Astrocyte (in vitro differentiated cells and primary cell): ENCODE measurements around the gene RNF223. TPM values are rescaled to one million over a fixed set of nuclear protein-coding genes. Genes with fewer than 3 reads are reported as not detected.

ENCODE experiments used
- DNase-seq: peaks from one replicate; pipeline ENCODE4 v3.0.0-alpha.2; 2010; ENCODE audit warnings: low read depth
- FAIRE-seq: peaks from 2 replicates; lab custom pipeline; 2011; peaks lifted over from hg19 to GRCh38; lab: Jason Lieb, UNC
- H2AFZ ChIP-seq: 2 replicates; pipeline ENCODE4 v1.6.0; 2012; ENCODE audit warnings: low read depth, low read length, inconsistent platforms
- H3K27ac ChIP-seq: 2 replicates; pipeline ENCODE4 v1.5.1; 2011; ENCODE audit warnings: low read depth, low read length, inconsistent platforms
- H3K27me3 ChIP-seq: 2 replicates; pipeline ENCODE4 v1.6.0; 2011; ENCODE audit warnings: low read length, inconsistent platforms; ENCODE audit not compliant: insufficient read depth
- H3K36me3 ChIP-seq: 2 replicates; pipeline ENCODE4 v1.5.1; 2011; ENCODE audit warnings: low read length, inconsistent platforms; ENCODE audit not compliant: insufficient read depth
- H3K4me1 ChIP-seq: 2 replicates; pipeline ENCODE4 v1.5.1; 2011; ENCODE audit warnings: low read length, inconsistent platforms; ENCODE audit not compliant: insufficient read depth
- H3K4me2 ChIP-seq: 2 replicates; pipeline ENCODE4 v1.6.0; 2012; ENCODE audit warnings: low read length, inconsistent platforms
- H3K4me3 ChIP-seq: 2 replicates; pipeline ENCODE4 v1.5.1; 2011; ENCODE audit warnings: low read depth, mild to moderate bottlenecking, low read length, inconsistent platforms; ENCODE audit not compliant: insufficient read depth
- H3K79me2 ChIP-seq: 2 replicates; pipeline ENCODE4 v1.6.0; 2012; ENCODE audit warnings: mild to moderate bottlenecking, low read length, inconsistent platforms; ENCODE audit not compliant: insufficient read depth
- H3K9ac ChIP-seq: 2 replicates; pipeline ENCODE4 v1.6.0; 2012; ENCODE audit warnings: mild to moderate bottlenecking, low read length, inconsistent platforms
- H3K9me3 ChIP-seq: 2 replicates; pipeline ENCODE4 v1.5.1; 2012; ENCODE audit warnings: low read depth, mild to moderate bottlenecking, low read length, inconsistent platforms; ENCODE audit not compliant: insufficient read depth
- H4K20me1 ChIP-seq: 2 replicates; pipeline ENCODE4 v1.6.0; 2012; ENCODE audit warnings: low read length, inconsistent platforms; ENCODE audit not compliant: insufficient read depth
- H3K27ac Mint-ChIP-seq: one replicate; pipeline ENCODE4 v1.8.0; 2021; ENCODE audit warnings: mild to moderate bottlenecking, mixed read lengths; ENCODE audit not compliant: unreplicated experiment
- H3K27me3 Mint-ChIP-seq: one replicate; pipeline ENCODE4 v1.8.0; 2021; ENCODE audit warnings: low read depth, mixed read lengths; ENCODE audit not compliant: unreplicated experiment
- H3K36me3 Mint-ChIP-seq: one replicate; pipeline ENCODE4 v1.8.0; 2021; ENCODE audit warnings: low read depth, mixed read lengths; ENCODE audit not compliant: unreplicated experiment
- H3K4me1 Mint-ChIP-seq: one replicate; pipeline ENCODE4 v1.8.0; 2021; ENCODE audit warnings: low read depth, mixed read lengths; ENCODE audit not compliant: unreplicated experiment
- H3K4me3 Mint-ChIP-seq: one replicate; pipeline ENCODE4 v1.8.0; 2021; ENCODE audit warnings: mild to moderate bottlenecking, moderate library complexity, mixed read lengths; ENCODE audit not compliant: unreplicated experiment
- H3K9me3 Mint-ChIP-seq: one replicate; pipeline ENCODE4 v1.8.0; 2021; ENCODE audit warnings: mild to moderate bottlenecking, mixed read lengths; ENCODE audit not compliant: unreplicated experiment
- EZH2 ChIP-seq: IDR thresholded peaks from 2 replicates; pipeline ENCODE4 v1.6.1; 2012; ENCODE audit warnings: mild to moderate bottlenecking, low read length, inconsistent platforms; ENCODE audit not compliant: insufficient read depth
- total RNA-seq: library from RNA; stranded (reverse); gene quantifications from 2 replicates; pipeline ENCODE4 v1.2.1, GENCODE V29; 2021
- TF ChIP-seq, protein P1 (sequence below): IDR thresholded peaks from 2 replicates; pipeline ENCODE4 v1.5.1; 2011; ENCODE audit warnings: low read depth, mild to moderate bottlenecking, inconsistent platforms, low read length, moderate library complexity; ENCODE audit not compliant: insufficient read depth

Gene RNF223
- total RNA-seq, 1 donor from 2014 or later = 0.18 TPM

DNA sequence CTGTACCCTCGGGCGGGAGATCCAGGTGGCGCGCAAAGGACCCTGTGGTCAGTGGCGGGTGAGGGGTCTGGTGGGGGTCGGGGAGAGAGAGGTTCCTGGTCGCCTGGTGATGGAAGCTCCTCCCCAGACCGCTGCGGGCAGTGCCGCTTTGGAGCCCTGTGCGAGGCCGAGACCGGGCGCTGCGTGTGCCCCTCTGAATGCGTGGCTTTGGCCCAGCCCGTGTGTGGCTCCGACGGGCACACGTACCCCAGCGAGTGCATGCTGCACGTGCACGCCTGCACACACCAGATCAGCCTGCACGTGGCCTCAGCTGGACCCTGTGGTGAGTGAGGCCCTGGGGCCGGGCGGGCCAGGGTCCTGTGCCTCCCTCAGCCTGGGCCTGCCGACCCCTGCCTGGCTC is 30.7 kb downstream of the RNF223 start:
- Histone ChIP-seq H3K9me3 (no peaks in the 10 kb centered on the region), H3K9ac (no peak overlapping the region), H3K27ac (no peak overlapping the region), H4K20me1 (peaks cover 56% of the 10 kb centered on the region), H3K4me3 (no peak overlapping the region), H3K27me3 (no peaks in the 10 kb centered on the region), H3K36me3 (no peaks in the 10 kb centered on the region), H2AFZ (no peak overlapping the region), H3K79me2 (peaks cover 21% of the 10 kb centered on the region), H3K4me2 (no peak overlapping the region), H3K4me1 (peaks cover 7% of the 10 kb centered on the region)
- FAIRE-seq (no peak), DNase-seq (no peak)
- Mint-ChIP-seq H3K9me3 (no peaks in the 10 kb centered on the region), H3K27me3 (no peaks in the 10 kb centered on the region), H3K4me3 (no peak overlapping the region), H3K4me1 (peaks cover 3% of the 10 kb centered on the region), H3K36me3 (peaks cover 13% of the 10 kb centered on the region), H3K27ac (no peak overlapping the region)
- no peak for TF ChIP-seq EZH2
- TF ChIP-seq, protein P1, sequence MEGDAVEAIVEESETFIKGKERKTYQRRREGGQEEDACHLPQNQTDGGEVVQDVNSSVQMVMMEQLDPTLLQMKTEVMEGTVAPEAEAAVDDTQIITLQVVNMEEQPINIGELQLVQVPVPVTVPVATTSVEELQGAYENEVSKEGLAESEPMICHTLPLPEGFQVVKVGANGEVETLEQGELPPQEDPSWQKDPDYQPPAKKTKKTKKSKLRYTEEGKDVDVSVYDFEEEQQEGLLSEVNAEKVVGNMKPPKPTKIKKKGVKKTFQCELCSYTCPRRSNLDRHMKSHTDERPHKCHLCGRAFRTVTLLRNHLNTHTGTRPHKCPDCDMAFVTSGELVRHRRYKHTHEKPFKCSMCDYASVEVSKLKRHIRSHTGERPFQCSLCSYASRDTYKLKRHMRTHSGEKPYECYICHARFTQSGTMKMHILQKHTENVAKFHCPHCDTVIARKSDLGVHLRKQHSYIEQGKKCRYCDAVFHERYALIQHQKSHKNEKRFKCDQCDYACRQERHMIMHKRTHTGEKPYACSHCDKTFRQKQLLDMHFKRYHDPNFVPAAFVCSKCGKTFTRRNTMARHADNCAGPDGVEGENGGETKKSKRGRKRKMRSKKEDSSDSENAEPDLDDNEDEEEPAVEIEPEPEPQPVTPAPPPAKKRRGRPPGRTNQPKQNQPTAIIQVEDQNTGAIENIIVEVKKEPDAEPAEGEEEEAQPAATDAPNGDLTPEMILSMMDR = no peak

DNA sequence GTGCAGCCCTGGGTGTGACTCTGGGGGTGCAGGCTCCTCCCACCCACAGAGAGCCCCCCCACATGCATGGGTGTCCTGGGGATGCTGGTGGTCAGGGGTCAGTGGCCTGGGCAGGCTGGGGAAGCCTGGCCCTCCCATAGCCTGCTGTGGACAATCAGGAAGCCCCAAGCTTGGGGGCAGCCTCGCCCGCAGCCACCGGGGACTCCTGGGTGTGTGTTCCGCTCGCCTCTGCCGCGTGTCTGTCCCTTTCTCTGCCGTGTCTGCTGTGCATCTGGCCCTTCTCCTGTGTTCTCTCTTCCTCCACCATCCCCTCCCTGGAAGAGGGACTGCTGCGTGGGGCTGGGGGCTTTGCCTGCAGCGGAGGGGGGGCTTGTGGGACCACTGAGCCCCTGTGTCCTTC is 31.3 kb downstream of the RNF223 start:
- no peaks in the 10 kb centered on the region for H3K9me3 Mint-ChIP-seq
- H3K36me3 Mint-ChIP-seq = peaks cover 16% of the 10 kb centered on the region
- Histone ChIP-seq H3K4me3 (no peak overlapping the region), H3K27ac (no peak overlapping the region), H2AFZ (no peak overlapping the region), H3K36me3 (no peaks in the 10 kb centered on the region), H3K9me3 (no peaks in the 10 kb centered on the region), H3K9ac (no peak overlapping the region), H4K20me1 (peaks cover 62% of the 10 kb centered on the region), H3K27me3 (no peaks in the 10 kb centered on the region), H3K4me2 (no peak overlapping the region), H3K4me1 (peaks cover 7% of the 10 kb centered on the region), H3K79me2 (peaks cover 22% of the 10 kb centered on the region)
- TF ChIP-seq, protein P1 = no peak
- H3K27me3 Mint-ChIP-seq = no peaks in the 10 kb centered on the region
- H3K27ac Mint-ChIP-seq = no peak overlapping the region
- no peak for DNase-seq
- no peak for FAIRE-seq
- peaks cover 3% of the 10 kb centered on the region for H3K4me1 Mint-ChIP-seq
- no peak overlapping the region for H3K4me3 Mint-ChIP-seq

DNA sequence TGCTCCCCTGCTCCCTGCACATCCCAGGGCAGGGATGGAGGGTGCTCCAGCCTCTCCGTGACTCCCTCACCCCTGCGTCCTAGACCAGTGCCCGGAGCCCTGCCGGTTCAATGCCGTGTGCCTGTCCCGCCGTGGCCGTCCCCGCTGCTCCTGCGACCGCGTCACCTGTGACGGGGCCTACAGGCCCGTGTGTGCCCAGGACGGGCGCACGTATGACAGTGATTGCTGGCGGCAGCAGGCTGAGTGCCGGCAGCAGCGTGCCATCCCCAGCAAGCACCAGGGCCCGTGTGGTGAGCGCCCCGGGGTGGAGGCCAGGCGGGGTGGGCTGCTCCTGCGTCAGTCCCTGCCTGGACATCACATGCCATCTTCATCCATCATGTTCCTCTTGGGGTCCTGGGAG is 32.2 kb downstream of the RNF223 start:
- FAIRE-seq (no peak), DNase-seq (no peak)
- H3K4me1 Mint-ChIP-seq = peaks cover 3% of the 10 kb centered on the region
- H4K20me1 ChIP-seq = peaks cover 72% of the 10 kb centered on the region
- H3K36me3 Mint-ChIP-seq = peaks cover 17% of the 10 kb centered on the region
- H3K9me3 Mint-ChIP-seq = no peaks in the 10 kb centered on the region
- no peak overlapping the region for H3K9ac ChIP-seq
- H3K9me3 ChIP-seq = no peaks in the 10 kb centered on the region
- no peak overlapping the region for H3K27ac ChIP-seq
- no peak overlapping the region for H3K4me3 Mint-ChIP-seq
- H3K4me2 ChIP-seq = no peak overlapping the region
- no peaks in the 10 kb centered on the region for H3K27me3 ChIP-seq
- H2AFZ ChIP-seq = no peak overlapping the region
- no peaks in the 10 kb centered on the region for H3K36me3 ChIP-seq
- peaks cover 22% of the 10 kb centered on the region for H3K79me2 ChIP-seq
- TF ChIP-seq, protein P1 = no peak
- TF ChIP-seq EZH2 = no peak
- H3K4me3 ChIP-seq = no peak overlapping the region
- H3K4me1 ChIP-seq = peaks cover 7% of the 10 kb centered on the region
- no peaks in the 10 kb centered on the region for H3K27me3 Mint-ChIP-seq
- H3K27ac Mint-ChIP-seq = no peak overlapping the region
